GM12873 (cell line): ENCODE results near the gene LMOD1.
A peak's percentile ranks its signal among the peaks of the same experiment; 100 is the strongest.

Experiments
- CTCF ChIP-seq: IDR thresholded peaks from 2 replicates; pipeline ENCODE4 v1.5.1; 2012; ENCODE audit warnings: low read depth, mild to moderate bottlenecking, moderate library complexity, low read length, control low read depth; ENCODE audit not compliant: insufficient read depth; ENCODE audit errors: missing control alignments

Gene LMOD1

GRCh38 chr1:201945157-201945556 is 1.2 kb downstream of the LMOD1 start:
- peak; percentile 15 for TF ChIP-seq CTCF

- no peak for TF ChIP-seq CTCF
Measured at GRCh38 chr1:201944639-201945038, 1.7 kb downstream of the LMOD1 start.

- no peak for TF ChIP-seq CTCF
Measured at GRCh38 chr1:201944002-201944401, 2.3 kb downstream of the LMOD1 start.

GRCh38 chr1:201942129-201942495 is 4.2 kb downstream of the LMOD1 start:
- TF ChIP-seq CTCF: no peak

GRCh38 chr1:201941420-201942128 is 4.8 kb downstream of the LMOD1 start:
- no peak for TF ChIP-seq CTCF

- no peak for TF ChIP-seq CTCF
Measured at GRCh38 chr1:201939574-201939973, 6.8 kb downstream of the LMOD1 start.

- no peak for TF ChIP-seq CTCF
Measured at GRCh38 chr1:201939148-201939547, 7.2 kb downstream of the LMOD1 start.
